ENCODE data around the gene SFT2D3.
"Not testable (repeated sequence)": the region's sequence is repeated elsewhere in the genome, so short reads cannot be mapped to it uniquely, and the experiment has no call there.

The SFT2D3 gene

GRCh38 chr2:127740665-127741288 is 39.5 kb downstream of the SFT2D3 start:
- POLR2A ChIA-PET (ENCODE audit: low non-redundant PET), result no interaction called here
- H3K27ac ChIP-seq, result no peak overlapping the region
- no peak for DNase-seq (ENCODE audit: low spot score)
- TF ChIP-seq, protein P1, sequence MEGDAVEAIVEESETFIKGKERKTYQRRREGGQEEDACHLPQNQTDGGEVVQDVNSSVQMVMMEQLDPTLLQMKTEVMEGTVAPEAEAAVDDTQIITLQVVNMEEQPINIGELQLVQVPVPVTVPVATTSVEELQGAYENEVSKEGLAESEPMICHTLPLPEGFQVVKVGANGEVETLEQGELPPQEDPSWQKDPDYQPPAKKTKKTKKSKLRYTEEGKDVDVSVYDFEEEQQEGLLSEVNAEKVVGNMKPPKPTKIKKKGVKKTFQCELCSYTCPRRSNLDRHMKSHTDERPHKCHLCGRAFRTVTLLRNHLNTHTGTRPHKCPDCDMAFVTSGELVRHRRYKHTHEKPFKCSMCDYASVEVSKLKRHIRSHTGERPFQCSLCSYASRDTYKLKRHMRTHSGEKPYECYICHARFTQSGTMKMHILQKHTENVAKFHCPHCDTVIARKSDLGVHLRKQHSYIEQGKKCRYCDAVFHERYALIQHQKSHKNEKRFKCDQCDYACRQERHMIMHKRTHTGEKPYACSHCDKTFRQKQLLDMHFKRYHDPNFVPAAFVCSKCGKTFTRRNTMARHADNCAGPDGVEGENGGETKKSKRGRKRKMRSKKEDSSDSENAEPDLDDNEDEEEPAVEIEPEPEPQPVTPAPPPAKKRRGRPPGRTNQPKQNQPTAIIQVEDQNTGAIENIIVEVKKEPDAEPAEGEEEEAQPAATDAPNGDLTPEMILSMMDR (conservative IDR thresholded peaks at IDR 0.05; ENCODE audit: low read depth), result no peak
- CTCF ChIA-PET, result no interaction called here

DNA sequence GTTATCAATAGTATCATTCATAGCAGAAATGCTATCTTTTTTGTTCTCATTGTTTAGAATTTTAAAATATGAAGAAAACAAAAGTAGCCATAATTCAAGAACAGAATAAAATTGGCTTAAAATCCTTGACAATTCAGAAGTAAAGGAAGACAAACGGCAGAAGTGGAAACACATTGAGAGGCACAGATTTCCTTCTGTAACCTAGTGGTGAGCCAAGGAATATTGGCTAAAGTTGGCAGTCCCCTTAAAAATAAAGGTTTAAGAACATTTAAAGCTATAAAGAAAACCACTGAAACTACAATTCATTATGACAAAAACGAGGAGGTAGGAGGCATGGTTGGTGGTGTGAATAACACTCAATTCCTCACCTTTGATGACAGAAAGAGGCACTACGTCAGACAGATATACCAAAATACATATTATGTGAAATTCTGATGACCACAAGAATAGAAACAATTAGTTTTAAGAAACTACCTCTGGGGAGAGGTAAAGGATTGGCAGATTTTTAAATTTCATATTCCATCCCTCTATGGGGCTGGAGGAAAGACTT is 42.3 kb downstream of the SFT2D3 start:
- TF ChIP-seq, protein P1 (conservative IDR thresholded peaks at IDR 0.05; ENCODE audit: low read depth), result no peak
- H3K27ac ChIP-seq, result no peak overlapping the region
- ChIA-PET POLR2A (ENCODE audit: low non-redundant PET) (no interaction called here), CTCF (no interaction called here)
- no peak for DNase-seq (ENCODE audit: low spot score)

DNA sequence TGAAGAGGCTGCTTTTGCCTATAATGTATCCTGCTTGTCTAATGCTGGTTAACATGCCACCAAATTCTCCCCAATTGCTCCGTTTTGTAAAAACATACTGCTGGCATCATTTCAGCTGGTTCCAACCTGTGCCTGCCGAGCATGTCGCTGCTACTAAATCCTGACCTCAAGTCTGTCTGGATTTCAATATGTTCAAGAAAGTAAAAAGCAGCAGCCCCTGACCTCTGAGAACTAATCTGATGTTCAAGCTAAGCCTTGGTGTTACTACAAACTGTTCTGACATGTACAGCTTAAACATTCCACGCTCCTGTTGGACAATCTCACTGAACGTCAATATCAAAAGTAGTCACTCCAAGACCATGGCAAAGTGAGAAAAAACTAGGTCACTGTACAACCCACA is 46.3 kb downstream of the SFT2D3 start:
- ChIA-PET CTCF (interaction anchor here (0.6 kb wide), 1 partner anchor 131 kb away, joined by 3 read pairs; no protein-coding TSS in a partner anchor), POLR2A (ENCODE audit: low non-redundant PET) (no interaction called here)

DNA sequence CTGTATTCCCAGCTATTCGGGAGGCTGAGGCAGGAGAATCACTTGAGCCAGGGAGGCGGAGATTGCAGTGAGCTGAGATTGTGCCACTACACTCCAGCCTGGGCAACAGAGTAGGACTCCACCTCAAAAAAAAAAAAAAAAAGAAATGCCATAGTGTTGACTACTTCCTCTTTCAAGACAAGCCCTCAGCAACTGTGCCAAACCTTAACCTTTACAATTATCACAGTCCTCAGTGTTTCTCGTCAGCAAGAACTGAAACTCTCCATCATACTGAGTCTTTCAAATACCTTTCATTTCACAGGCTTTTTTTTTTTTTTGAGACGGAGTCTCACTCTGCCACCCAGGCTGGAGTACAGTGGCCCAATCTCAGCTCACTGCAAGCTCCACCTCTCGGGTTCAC is 48.2 kb downstream of the SFT2D3 start:
- DNase-seq (ENCODE audit: low spot score); CTCF ChIA-PET; POLR2A ChIA-PET (ENCODE audit: low non-redundant PET): not testable (repeated sequence)
- H3K27ac ChIP-seq, result peak overlapping the region; percentile 13

More for the DNA sequence above, 46.3 kb downstream of the SFT2D3 start:
- TF ChIP-seq, protein P1 (conservative IDR thresholded peaks at IDR 0.05; ENCODE audit: low read depth), result no peak
- no peak for DNase-seq (ENCODE audit: low spot score)
- no peak overlapping the region for H3K27ac ChIP-seq

- no peak overlapping the region for H3K27ac ChIP-seq
- POLR2A ChIA-PET (ENCODE audit: low non-redundant PET), result no interaction called here
- no peak for DNase-seq (ENCODE audit: low spot score)
- TF ChIP-seq, protein P1 (conservative IDR thresholded peaks at IDR 0.05; ENCODE audit: low read depth), result no peak
- CTCF ChIA-PET, result no interaction called here
Observed at GRCh38 chr2:127753374-127753773, 52.1 kb downstream of the SFT2D3 start.

DNA sequence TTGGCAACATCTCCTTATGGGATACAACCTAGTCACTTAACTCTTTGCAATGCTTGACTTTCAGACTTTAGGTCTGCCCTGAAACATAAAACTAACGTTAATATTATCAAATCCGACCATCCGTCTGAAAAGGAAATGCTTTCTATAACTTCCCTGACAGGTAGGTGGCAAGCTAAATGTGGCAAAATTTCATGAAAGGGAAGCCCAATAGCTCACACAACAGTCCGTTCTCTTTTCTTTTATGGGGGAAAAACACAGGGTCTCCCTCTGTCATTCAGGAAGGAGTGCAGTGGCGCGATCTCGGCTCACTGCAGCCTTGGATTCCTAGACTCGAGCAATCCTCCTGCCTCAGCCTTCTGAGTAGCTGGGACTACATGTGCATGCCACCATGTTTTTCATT is 52.9 kb downstream of the SFT2D3 start:
- CTCF ChIA-PET, result no interaction called here
- POLR2A ChIA-PET (ENCODE audit: low non-redundant PET), result no interaction called here
- TF ChIP-seq, protein P1 (conservative IDR thresholded peaks at IDR 0.05; ENCODE audit: low read depth), result no peak
- no peak overlapping the region for H3K27ac ChIP-seq
- no peak for DNase-seq (ENCODE audit: low spot score)

Measured in RWPE1 (cell line).